Measurements from ENCODE around the gene KIF5C.

KIF5C gene

GRCh38 chr2:149021271-149021719 is 146.3 kb downstream of the KIF5C start:
- peak; percentile 15 for DNase-seq

- DNase-seq: no peak
Observed at GRCh38 chr2:149021761-149022160, 146.7 kb downstream of the KIF5C start.

- no peak for DNase-seq
Observed at GRCh38 chr2:149023091-149023490, 148.1 kb downstream of the KIF5C start.

GRCh38 chr2:149027590-149028250 is 152.7 kb downstream of the KIF5C start:
- peak; percentile 28 for DNase-seq

- DNase-seq: no peak
Observed at GRCh38 chr2:149028377-149028776, 153.3 kb downstream of the KIF5C start.

GRCh38 chr2:149028891-149029290 is 153.9 kb downstream of the KIF5C start:
- DNase-seq: no peak

- DNase-seq: no peak
Observed at GRCh38 chr2:149029307-149029965, 154.4 kb downstream of the KIF5C start.

GRCh38 chr2:149031396-149031795 is 156.4 kb downstream of the KIF5C start:
- peak; percentile 16 for DNase-seq

- peak; percentile 78 for DNase-seq
Observed at GRCh38 chr2:149033716-149034115, 158.7 kb downstream of the KIF5C start.

GRCh38 chr2:149034406-149034805 is 159.4 kb downstream of the KIF5C start:
- DNase-seq: no peak

GRCh38 chr2:149036507-149037293 is 161.7 kb downstream of the KIF5C start:
- DNase-seq: no peak

- peak; percentile 71 for DNase-seq
Observed at GRCh38 chr2:149037851-149038250, 162.8 kb downstream of the KIF5C start.

GRCh38 chr2:149038442-149039212 is 163.6 kb downstream of the KIF5C start, which contains the start of gene LYPD6B:
Gene LYPD6B (plus strand): TSS chr2:149038699. CDS start chr2:149130949, 92,250 bp downstream.
- peak; percentile 76 for DNase-seq

- peak; percentile 20 for DNase-seq
Observed at GRCh38 chr2:149039213-149039724, 164.2 kb downstream of the KIF5C start.

GRCh38 chr2:149040451-149040850 is 165.4 kb downstream of the KIF5C start:
- DNase-seq: peak; percentile 45

GRCh38 chr2:149041482-149041881 is 166.5 kb downstream of the KIF5C start:
- DNase-seq: no peak

- DNase-seq: no peak
Observed at GRCh38 chr2:149042881-149043280, 167.9 kb downstream of the KIF5C start.

GRCh38 chr2:149044500-149044899 is 169.5 kb downstream of the KIF5C start:
- no peak for DNase-seq

- no peak for DNase-seq
Observed at GRCh38 chr2:149047118-149047517, 172.1 kb downstream of the KIF5C start.

- DNase-seq: no peak
Observed at GRCh38 chr2:149049142-149049541, 174.1 kb downstream of the KIF5C start.

GRCh38 chr2:149050188-149050587 is 175.2 kb downstream of the KIF5C start:
- no peak for DNase-seq

GRCh38 chr2:149055751-149056150 is 180.7 kb downstream of the KIF5C start:
- DNase-seq: no peak
